Adipocyte (in vitro differentiated cells): ENCODE data around the gene PDPN.

Experiments used
- DNase-seq: peaks from one replicate; pipeline ENCODE4 v3.0.0-alpha.2; 2015; ENCODE audit warnings: low read depth
- H3K27me3 ChIP-seq: replicated peaks from 2 replicates; pipeline ENCODE4 v1.7.0; 2013; ENCODE audit warnings: mild to moderate bottlenecking, low read length, moderate library complexity; ENCODE audit not compliant: control insufficient read depth, insufficient read depth
- H3K36me3 ChIP-seq: 2 replicates; pipeline ENCODE4 v1.7.0; 2013; ENCODE audit warnings: low read length, mild to moderate bottlenecking, moderate library complexity; ENCODE audit not compliant: control insufficient read depth, insufficient read depth, severe bottlenecking
- H3K4me1 ChIP-seq: 2 replicates; pipeline ENCODE4 v1.7.0; 2013; ENCODE audit warnings: mild to moderate bottlenecking, low read length, moderate library complexity; ENCODE audit not compliant: control insufficient read depth, insufficient read depth
- H3K4me3 ChIP-seq: 2 replicates; pipeline ENCODE4 v1.7.0; 2013; ENCODE audit warnings: mild to moderate bottlenecking, low read length, moderate library complexity
- H3K9ac ChIP-seq: 2 replicates; pipeline ENCODE4 v1.7.0; 2013; ENCODE audit warnings: mild to moderate bottlenecking, low read length, moderate library complexity
- H3K9me3 ChIP-seq: 2 replicates; pipeline ENCODE4 v1.7.0; 2013; ENCODE audit warnings: mild to moderate bottlenecking, low read length, moderate library complexity; ENCODE audit not compliant: control insufficient read depth

The PDPN gene, protein sequence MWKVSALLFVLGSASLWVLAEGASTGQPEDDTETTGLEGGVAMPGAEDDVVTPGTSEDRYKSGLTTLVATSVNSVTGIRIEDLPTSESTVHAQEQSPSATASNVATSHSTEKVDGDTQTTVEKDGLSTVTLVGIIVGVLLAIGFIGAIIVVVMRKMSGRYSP

DNA sequence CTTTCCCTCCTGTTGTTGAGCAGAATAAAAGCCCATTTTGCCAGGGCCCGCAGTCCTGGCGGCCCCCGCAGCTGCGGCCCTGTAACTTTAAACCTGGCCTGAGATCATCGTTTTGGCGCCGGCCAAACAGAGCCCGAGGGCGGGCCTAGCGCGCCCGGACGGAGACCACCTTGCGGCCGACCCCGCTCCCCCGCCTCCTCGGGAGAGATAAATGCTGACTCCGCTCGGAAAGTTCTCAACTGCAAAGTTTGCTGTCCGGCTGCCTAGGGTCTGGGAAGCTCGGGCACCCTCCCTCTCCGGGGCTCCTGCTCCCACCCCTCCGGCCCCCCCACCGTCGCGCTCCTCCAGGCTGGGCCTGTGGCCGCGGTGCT, at the start of gene PDPN:
TSS of gene PDPN (plus strand) at position 238 of the 371 bp plus-strand sequence. CDS start 202 bp downstream, outside the sequence.
- peaks cover 22% of the 10 kb centered on the region for H3K4me1 ChIP-seq
- DNase-seq, result no peak
- no peaks in the 10 kb centered on the region for H3K36me3 ChIP-seq
- no peaks in the 10 kb centered on the region for H3K9me3 ChIP-seq
- peak within 1 kb of the TSS; percentile 85 for H3K4me3 ChIP-seq
- peaks cover 27% of the 10 kb centered on the region for H3K27me3 ChIP-seq
- peak within 1 kb of the TSS; percentile 83 for H3K9ac ChIP-seq

DNA sequence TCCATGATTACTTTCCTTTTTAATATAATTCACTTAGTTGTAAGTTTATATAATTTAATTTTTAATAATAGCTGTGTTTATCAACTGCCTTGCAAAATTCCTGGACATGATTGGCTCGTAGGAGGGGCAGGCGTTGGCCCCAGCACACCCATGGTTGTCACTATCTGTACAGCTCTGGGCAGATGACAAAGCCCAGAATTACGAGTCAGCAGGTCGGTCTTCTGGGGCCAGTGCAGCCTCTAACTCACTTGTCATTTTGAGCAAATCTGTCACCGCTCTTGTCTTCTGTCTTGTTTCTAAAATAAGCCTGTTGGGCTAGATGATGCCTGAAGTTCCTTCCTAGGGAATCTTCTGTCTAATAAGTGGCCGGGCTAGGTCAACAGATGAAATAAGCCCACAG, 48.4 kb upstream of the PDPN start:
- DNase-seq, result no peak
- Histone ChIP-seq H3K9ac (no peak overlapping the region), H3K4me3 (no peak overlapping the region), H3K4me1 (no peaks in the 10 kb centered on the region), H3K27me3 (peaks cover 5% of the 10 kb centered on the region), H3K36me3 (no peaks in the 10 kb centered on the region), H3K9me3 (no peaks in the 10 kb centered on the region)

DNA sequence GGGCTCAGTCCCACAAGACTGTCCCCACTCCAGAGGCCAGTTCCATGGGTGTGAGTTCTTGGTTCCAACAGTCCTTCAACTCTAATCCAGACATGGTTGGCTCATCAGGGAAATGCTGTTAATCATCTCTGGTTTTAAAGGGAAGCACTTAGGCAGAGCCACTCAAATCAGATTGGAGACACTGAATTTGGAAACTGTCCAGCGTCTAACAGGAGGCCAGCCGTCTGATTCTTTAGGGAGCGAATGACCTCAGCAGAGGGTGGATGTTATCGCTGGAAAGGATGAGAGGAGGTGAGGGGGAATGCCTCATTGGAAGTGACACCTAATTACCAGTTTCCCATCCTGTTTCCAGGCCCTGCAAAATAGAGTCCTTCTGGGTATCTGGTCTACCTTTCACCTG, 47.1 kb upstream of the PDPN start:
- H3K36me3 ChIP-seq, result no peaks in the 10 kb centered on the region
- H3K4me3 ChIP-seq, result no peak overlapping the region
- peaks cover 5% of the 10 kb centered on the region for H3K27me3 ChIP-seq
- no peak overlapping the region for H3K9ac ChIP-seq
- H3K9me3 ChIP-seq, result no peaks in the 10 kb centered on the region
- no peaks in the 10 kb centered on the region for H3K4me1 ChIP-seq
- DNase-seq, result no peak

DNA sequence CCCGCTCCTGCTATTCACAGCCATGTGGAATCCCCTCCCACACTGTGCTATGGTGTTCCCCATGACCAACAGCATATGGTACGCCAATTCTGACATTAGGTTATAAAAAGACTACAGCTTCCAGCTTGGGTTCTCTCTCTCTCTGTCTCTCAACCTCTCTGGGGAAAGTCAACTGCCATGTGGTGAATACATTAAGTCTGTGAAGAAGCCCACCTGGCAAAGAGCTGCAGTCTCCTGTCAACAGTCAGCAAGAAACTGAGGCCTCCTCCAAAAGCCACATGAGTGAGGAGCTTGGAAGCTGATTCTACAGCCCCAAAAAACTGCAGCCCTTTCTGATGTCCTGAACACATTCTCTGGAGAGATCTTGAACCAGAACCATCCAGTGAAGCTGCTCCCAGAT, 44.8 kb upstream of the PDPN start:
- Histone ChIP-seq H3K27me3 (peaks cover 5% of the 10 kb centered on the region), H3K9ac (no peak overlapping the region), H3K4me3 (no peak overlapping the region), H3K36me3 (no peaks in the 10 kb centered on the region), H3K4me1 (peaks cover 5% of the 10 kb centered on the region), H3K9me3 (no peaks in the 10 kb centered on the region)
- no peak for DNase-seq

DNA sequence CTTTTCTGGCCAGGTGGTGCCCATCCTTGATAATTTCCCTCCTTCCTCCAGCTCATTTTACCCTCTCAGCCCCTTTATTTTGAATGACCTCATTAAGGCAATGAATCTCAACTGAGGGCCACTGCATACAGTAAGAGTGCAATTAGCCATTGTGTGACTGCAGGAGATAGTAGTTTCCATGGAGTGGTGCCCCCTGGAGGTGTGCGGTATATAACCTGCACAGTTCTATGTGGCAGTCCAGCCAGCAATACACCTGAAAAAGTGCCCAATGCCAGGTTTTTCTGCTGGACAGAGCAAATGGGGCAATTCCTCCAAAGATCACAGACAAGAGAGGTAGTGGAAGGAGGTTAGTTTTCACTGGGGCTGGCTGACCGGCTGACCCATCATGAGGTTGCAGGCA, 43.9 kb upstream of the PDPN start:
- peaks cover 5% of the 10 kb centered on the region for H3K27me3 ChIP-seq
- DNase-seq, result no peak
- peaks cover 5% of the 10 kb centered on the region for H3K4me1 ChIP-seq
- no peak overlapping the region for H3K9ac ChIP-seq
- H3K9me3 ChIP-seq, result no peaks in the 10 kb centered on the region
- H3K4me3 ChIP-seq, result no peak overlapping the region
- H3K36me3 ChIP-seq, result no peaks in the 10 kb centered on the region

DNA sequence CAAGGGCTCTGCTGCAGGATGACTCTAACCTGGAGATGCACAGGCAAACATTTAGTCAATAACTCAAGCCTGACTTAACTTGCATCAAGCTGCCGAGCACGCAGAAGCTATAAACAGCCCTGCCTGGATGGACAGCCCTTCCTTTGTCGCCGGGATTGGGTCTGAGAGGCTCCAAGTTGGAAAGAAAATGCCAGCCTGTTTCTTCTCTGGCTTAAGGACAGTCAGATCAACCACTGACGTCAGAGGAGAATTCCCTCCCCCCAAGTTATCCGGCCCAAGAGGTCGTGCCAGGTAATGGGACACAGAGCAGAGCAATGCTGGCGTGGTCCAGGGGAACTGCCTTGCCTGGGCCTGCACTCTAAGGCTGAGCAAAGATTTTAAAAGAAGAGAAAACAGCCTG, 42.8 kb upstream of the PDPN start:
- Histone ChIP-seq H3K9ac (no peak overlapping the region), H3K27me3 (peaks cover 5% of the 10 kb centered on the region), H3K9me3 (no peaks in the 10 kb centered on the region), H3K4me3 (no peak overlapping the region), H3K36me3 (no peaks in the 10 kb centered on the region), H3K4me1 (peaks cover 5% of the 10 kb centered on the region)
- no peak for DNase-seq

DNA sequence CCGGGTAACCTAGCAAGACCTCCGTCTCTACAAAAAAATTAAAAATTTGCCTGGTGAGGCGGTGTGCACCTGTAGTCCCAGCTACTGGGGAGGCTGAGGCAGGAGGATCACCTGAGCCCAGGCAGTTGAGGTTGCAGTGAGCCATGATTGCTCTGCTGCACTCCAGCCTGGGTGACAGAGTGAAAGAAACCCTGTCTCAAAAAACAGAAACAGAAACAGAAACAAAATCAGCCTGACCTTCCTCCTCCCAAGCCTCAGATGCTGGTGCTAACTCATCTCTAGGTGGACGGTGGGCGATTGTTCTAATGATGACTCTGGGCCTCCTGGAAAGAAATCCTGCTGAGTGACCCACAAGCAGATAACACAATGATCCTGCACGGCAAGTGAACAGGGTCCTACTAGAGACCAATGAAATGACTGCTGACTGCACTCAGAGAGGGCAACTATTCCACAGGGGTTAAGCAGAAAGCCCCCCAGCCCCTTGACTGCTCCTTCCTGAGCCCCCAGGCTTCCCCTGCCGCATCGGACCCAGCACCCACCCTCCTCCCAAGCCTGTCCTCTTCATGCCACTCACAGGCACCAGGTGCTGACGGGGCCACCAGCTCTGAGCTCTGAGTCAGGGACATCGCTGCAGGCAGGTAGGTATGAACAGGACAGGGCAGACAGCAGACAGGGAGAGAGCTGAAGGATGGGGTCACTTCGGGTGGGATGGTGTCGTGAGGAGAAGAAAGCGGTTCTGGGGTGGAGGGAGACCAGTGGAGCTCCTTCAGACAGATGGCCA, 42.0 kb upstream of the PDPN start:
- DNase-seq, result no peak
- H3K36me3 ChIP-seq, result no peaks in the 10 kb centered on the region
- H3K9ac ChIP-seq, result no peak overlapping the region
- H3K4me3 ChIP-seq, result no peak overlapping the region
- H3K4me1 ChIP-seq, result peaks cover 5% of the 10 kb centered on the region
- peaks cover 5% of the 10 kb centered on the region for H3K27me3 ChIP-seq
- no peaks in the 10 kb centered on the region for H3K9me3 ChIP-seq

DNA sequence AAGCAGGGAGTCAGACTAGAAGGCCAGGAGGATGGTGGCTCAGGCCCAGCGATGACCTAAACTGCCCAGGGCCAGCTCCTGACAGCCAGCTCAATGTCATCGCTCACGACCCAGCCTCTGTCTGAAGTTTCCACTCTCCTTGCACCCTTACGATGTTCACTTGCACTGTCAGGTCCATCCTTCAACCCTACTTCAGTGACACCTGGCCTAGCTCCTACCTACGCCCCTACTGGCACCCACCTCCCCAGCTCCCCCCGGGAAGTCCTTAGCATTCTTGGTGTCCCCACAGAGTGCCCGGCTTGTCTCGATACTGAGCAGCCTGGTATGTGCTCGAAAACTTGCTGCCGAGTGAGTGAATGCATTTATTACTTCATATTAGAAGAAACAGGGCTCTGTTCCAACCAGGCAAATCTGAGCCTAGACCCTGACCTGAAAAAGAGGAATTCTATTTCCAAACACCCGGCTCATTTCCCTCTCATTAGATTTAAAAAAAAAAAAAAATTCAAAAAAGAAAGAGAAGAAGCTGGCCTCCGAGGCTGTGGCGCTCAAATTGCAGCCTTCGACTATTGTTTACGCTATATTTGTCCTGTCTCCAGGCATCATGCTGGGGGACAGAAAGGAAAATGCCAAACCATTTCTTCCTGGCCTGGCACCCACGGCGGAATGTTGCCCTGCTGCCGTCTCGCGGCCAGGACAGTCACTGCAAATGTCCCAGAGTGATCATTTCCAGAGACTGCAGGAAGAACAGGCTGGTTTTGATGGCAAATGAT, 40.0 kb upstream of the PDPN start:
- Histone ChIP-seq H3K9me3 (no peaks in the 10 kb centered on the region), H3K36me3 (no peaks in the 10 kb centered on the region), H3K27me3 (peaks cover 9% of the 10 kb centered on the region), H3K4me1 (peaks cover 5% of the 10 kb centered on the region), H3K4me3 (no peak overlapping the region), H3K9ac (no peak overlapping the region)
- DNase-seq, result peak; percentile 11

DNA sequence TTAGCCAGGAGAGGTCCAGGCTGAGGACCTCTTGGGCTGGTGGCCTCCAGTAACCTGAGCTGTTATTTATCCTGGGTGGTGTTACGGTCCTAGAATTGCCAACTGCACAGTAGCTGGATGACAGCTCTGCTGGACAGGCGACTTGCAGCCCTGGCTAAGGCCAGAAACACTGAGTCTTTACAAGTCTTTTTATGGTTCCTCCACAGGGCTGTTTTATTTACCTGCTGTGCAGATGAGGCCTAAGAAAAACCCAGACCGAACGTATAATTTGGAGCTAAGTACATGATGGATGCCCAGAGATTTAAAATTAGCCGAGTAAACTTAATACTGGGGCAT, 39.4 kb upstream of the PDPN start:
- Histone ChIP-seq H3K4me3 (no peak overlapping the region), H3K36me3 (no peaks in the 10 kb centered on the region), H3K9me3 (no peaks in the 10 kb centered on the region), H3K9ac (no peak overlapping the region), H3K4me1 (peaks cover 5% of the 10 kb centered on the region), H3K27me3 (peaks cover 9% of the 10 kb centered on the region)
- no peak for DNase-seq

DNA sequence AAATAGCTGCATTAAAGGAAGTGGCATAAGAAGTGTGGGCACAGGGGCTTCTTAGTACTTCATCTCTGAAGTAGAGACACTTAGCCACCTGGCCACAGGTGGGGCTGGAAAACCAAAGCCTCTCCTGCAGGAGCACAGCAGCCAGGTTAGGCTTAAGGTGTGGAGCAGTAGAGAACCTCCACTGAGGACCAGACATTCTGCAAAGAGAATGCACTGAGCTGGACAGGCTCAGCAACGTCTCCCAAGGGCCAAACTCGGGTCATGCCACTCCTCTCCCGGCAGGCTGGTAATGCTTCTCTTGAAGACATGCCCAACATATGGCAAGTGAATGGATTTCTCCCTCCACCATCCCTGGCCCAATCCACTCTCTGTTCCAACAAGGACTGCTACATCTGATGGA, 36.8 kb upstream of the PDPN start:
- peaks cover 5% of the 10 kb centered on the region for H3K4me1 ChIP-seq
- no peaks in the 10 kb centered on the region for H3K9me3 ChIP-seq
- no peak for DNase-seq
- no peak overlapping the region for H3K9ac ChIP-seq
- H3K27me3 ChIP-seq, result peaks cover 4% of the 10 kb centered on the region
- H3K4me3 ChIP-seq, result no peak overlapping the region
- no peaks in the 10 kb centered on the region for H3K36me3 ChIP-seq

DNA sequence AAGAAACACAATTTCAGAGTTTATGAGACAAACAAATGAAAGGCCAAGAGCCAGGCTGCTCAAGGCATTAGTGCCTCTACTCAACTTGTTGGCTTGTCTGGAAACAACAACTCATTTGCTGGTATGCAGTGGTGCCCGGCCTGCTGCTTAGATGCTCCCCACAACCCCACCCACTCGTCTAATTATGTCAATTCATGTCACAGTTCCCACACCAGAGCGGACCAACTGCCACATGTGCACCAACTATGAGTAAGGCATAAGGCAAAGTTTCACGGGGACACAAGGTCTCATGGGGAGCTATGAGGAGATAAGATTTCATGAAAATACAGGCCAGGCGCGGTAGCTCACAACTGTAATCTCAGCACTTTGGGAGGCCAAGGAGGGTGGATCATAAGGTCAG, 35.4 kb upstream of the PDPN start:
- Histone ChIP-seq H3K27me3 (peaks cover 4% of the 10 kb centered on the region), H3K4me1 (peaks cover 4% of the 10 kb centered on the region), H3K9ac (no peak overlapping the region), H3K4me3 (no peak overlapping the region), H3K36me3 (no peaks in the 10 kb centered on the region), H3K9me3 (no peaks in the 10 kb centered on the region)
- no peak for DNase-seq
